ENCODE results near the gene SLC25A3. TPM values are rescaled to one million over a fixed set of nuclear protein-coding genes. Genes with fewer than 3 reads are reported as not detected.

The SLC25A3 gene
- total and polyA plus RNA-seq, 9 of the 15 experiments (the other 6 are each of a cell fraction or from before 2014, with no cell fraction given), result 264 to 766 (median 495) TPM

DNA sequence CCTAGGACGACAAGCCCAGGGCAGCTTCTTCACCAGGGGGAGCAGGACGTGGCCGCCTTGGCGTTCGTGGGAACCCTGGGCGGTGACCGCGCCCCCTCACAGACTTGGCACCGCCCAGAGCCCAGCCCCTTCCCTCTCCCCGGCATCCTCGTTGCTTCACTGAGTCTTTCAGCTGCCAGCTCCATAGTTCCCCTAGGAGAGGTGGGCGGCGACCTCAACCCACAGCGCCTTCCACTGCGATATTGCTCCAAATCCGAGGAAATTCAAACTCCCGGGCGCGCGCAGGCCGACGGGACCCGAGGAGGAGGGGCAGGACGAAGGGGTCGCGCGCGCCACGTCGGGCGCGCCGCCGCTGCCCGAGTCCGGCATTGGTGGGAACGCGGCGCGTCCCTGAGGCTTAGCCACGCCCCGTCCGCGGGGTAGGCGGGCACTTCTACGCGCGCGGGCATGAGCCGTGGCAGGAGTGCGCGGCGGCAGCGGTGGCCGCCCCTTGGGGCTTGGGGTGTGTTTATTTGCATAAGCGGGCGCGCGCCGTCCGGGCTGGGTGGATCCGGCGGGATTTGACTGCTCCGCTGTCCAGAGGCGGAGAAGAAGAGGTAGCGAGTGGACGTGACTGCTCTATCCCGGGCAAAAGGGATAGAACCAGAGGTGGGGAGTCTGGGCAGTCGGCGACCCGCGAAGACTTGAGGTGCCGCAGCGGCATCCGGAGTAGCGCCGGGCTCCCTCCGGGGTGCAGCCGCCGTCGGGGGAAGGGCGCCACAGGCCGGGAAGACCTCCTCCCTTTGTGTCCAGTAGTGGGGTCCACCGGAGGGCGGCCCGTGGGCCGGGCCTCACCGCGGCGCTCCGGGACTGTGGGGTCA, 51.5 kb downstream of the SLC25A3 start, which contains the start of the genes APAF1 and IKBIP (continued):
- TF ChIP-seq, protein P1, sequence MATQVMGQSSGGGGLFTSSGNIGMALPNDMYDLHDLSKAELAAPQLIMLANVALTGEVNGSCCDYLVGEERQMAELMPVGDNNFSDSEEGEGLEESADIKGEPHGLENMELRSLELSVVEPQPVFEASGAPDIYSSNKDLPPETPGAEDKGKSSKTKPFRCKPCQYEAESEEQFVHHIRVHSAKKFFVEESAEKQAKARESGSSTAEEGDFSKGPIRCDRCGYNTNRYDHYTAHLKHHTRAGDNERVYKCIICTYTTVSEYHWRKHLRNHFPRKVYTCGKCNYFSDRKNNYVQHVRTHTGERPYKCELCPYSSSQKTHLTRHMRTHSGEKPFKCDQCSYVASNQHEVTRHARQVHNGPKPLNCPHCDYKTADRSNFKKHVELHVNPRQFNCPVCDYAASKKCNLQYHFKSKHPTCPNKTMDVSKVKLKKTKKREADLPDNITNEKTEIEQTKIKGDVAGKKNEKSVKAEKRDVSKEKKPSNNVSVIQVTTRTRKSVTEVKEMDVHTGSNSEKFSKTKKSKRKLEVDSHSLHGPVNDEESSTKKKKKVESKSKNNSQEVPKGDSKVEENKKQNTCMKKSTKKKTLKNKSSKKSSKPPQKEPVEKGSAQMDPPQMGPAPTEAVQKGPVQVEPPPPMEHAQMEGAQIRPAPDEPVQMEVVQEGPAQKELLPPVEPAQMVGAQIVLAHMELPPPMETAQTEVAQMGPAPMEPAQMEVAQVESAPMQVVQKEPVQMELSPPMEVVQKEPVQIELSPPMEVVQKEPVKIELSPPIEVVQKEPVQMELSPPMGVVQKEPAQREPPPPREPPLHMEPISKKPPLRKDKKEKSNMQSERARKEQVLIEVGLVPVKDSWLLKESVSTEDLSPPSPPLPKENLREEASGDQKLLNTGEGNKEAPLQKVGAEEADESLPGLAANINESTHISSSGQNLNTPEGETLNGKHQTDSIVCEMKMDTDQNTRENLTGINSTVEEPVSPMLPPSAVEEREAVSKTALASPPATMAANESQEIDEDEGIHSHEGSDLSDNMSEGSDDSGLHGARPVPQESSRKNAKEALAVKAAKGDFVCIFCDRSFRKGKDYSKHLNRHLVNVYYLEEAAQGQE (IDR thresholded peaks at IDR 0.05; ENCODE audit: borderline replicate concordance), result peak; percentile 86
- TF ChIP-seq, protein P1 (CRISPR knock-in tag; IDR thresholded peaks at IDR 0.05; ENCODE audit: low read depth), result no peak
- TF ChIP-seq ZKSCAN1 (IDR thresholded peaks at IDR 0.05; ENCODE audit: low read depth, low read length), result no peak
- TF ChIP-seq ZFP1 (CRISPR knock-in tag; IDR thresholded peaks at IDR 0.05), result no peak
- TF ChIP-seq SREBF1 (IDR thresholded peaks at IDR 0.05; ENCODE audit: borderline replicate concordance, low read depth, low read length), result no peak
- 0 out of 2 replicates have a peak, but pooled peaks have one; percentile 28 for TF ChIP-seq HMG20B (CRISPR knock-in tag; IDR thresholded peaks at IDR 0.05)
- peak in 1 of 2 experiments; percentile 66; a peak in 2 of 4 replicates for TF ChIP-seq HDAC1 (IDR thresholded peaks at IDR 0.05)
- 0 out of 2 replicates have a peak, but pooled peaks have one; percentile 19 for TF ChIP-seq ETV5 (CRISPR knock-in tag; IDR thresholded peaks at IDR 0.05; ENCODE audit: low read depth)
- TF ChIP-seq, protein P2, sequence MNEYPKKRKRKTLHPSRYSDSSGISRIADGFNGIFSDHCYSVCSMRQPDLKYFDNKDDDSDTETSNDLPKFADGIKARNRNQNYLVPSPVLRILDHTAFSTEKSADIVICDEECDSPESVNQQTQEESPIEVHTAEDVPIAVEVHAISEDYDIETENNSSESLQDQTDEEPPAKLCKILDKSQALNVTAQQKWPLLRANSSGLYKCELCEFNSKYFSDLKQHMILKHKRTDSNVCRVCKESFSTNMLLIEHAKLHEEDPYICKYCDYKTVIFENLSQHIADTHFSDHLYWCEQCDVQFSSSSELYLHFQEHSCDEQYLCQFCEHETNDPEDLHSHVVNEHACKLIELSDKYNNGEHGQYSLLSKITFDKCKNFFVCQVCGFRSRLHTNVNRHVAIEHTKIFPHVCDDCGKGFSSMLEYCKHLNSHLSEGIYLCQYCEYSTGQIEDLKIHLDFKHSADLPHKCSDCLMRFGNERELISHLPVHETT (CRISPR knock-in tag; conservative IDR thresholded peaks at IDR 0.05 in 1 of 2, IDR thresholded peaks at IDR 0.05 in 1 of 2), result peak in 1 of 2 experiments; percentile 83; a peak in 2 of 4 replicates
- TF ChIP-seq RBFOX2 (IDR thresholded peaks at IDR 0.05; ENCODE audit: low read depth, low read length), result peak; percentile 86
- TF ChIP-seq PCBP2 (IDR thresholded peaks at IDR 0.05; ENCODE audit: low read depth, low read length, poor library complexity, severe bottlenecking), result no peak
- TF ChIP-seq NFIX (CRISPR knock-in tag; IDR thresholded peaks at IDR 0.05; ENCODE audit: low read depth), result no peak
- no peak for TF ChIP-seq RBM34 (IDR thresholded peaks at IDR 0.05; ENCODE audit: borderline replicate concordance, insufficient read depth, low read length)
- no peak for TF ChIP-seq CBFB (CRISPR knock-in tag; IDR thresholded peaks at IDR 0.05)
- no peak for TF ChIP-seq NFE2 (IDR thresholded peaks at IDR 0.05; ENCODE audit: low read depth)
- no peak for TF ChIP-seq ZNF23 (CRISPR knock-in tag; IDR thresholded peaks at IDR 0.05)
- no peak for TF ChIP-seq HLTF (IDR thresholded peaks at IDR 0.05)
- no peak for TF ChIP-seq TRIM28 (IDR thresholded peaks at IDR 0.05)
- no peak for TF ChIP-seq NFATC3 (IDR thresholded peaks at IDR 0.05)
- TF ChIP-seq ZNF668 (CRISPR knock-in tag; IDR thresholded peaks at IDR 0.05), result no peak

All from K562 (cell line).